GM12801 (cell line): ENCODE data around the gene CAPN7.
A peak's percentile ranks its signal among the peaks of the same experiment; 100 is the strongest.

Source experiments
- TF ChIP-seq, protein P1 (sequence below): IDR thresholded peaks from one replicate; pipeline ENCODE4 v1.5.1; 2011; ENCODE audit warnings: control low read depth; ENCODE audit not compliant: insufficient read length; ENCODE audit errors: extremely low read depth

Gene CAPN7

DNA sequence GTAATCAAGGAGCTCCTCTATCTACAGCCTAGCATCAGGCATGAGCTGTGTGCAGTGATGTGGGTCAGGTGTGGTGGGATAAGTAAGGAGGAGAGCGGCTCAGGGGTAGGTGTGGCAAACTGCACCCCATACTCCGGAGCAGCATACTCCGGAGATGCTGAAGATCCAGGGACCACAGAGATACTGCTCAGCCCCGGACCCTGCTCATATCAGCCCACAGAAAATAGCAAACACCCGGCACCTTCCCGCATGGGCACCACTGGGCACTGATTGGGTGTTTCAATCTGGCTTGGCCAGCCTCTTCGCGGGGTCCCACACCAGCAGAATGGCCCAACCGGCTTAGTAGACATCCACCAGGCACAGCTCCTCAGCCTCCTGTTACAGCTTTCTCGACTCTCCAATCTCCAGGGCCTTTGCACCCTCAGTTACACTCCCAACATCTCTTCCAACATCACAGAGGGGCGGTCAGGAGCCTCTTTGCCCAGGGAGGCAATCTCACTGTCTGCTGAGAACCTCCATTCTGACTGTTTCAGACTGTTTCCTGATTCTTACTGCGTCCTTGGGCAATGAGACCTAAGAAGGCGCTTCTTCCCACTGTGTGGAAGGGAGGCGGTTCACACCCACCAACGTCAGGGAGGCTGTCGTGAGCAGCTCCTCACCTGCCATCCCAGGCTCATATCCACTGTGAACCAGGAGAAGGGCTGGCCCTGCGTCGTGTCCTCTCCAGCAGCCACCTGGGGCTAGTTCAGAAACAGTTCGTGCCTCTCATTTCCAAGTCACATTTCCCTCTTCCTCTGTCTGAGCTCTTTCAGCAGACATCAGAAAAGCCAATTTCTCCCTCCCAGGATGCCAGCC is 59.8 kb downstream of the CAPN7 start:
- TF ChIP-seq, protein P1, sequence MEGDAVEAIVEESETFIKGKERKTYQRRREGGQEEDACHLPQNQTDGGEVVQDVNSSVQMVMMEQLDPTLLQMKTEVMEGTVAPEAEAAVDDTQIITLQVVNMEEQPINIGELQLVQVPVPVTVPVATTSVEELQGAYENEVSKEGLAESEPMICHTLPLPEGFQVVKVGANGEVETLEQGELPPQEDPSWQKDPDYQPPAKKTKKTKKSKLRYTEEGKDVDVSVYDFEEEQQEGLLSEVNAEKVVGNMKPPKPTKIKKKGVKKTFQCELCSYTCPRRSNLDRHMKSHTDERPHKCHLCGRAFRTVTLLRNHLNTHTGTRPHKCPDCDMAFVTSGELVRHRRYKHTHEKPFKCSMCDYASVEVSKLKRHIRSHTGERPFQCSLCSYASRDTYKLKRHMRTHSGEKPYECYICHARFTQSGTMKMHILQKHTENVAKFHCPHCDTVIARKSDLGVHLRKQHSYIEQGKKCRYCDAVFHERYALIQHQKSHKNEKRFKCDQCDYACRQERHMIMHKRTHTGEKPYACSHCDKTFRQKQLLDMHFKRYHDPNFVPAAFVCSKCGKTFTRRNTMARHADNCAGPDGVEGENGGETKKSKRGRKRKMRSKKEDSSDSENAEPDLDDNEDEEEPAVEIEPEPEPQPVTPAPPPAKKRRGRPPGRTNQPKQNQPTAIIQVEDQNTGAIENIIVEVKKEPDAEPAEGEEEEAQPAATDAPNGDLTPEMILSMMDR, result no peak

DNA sequence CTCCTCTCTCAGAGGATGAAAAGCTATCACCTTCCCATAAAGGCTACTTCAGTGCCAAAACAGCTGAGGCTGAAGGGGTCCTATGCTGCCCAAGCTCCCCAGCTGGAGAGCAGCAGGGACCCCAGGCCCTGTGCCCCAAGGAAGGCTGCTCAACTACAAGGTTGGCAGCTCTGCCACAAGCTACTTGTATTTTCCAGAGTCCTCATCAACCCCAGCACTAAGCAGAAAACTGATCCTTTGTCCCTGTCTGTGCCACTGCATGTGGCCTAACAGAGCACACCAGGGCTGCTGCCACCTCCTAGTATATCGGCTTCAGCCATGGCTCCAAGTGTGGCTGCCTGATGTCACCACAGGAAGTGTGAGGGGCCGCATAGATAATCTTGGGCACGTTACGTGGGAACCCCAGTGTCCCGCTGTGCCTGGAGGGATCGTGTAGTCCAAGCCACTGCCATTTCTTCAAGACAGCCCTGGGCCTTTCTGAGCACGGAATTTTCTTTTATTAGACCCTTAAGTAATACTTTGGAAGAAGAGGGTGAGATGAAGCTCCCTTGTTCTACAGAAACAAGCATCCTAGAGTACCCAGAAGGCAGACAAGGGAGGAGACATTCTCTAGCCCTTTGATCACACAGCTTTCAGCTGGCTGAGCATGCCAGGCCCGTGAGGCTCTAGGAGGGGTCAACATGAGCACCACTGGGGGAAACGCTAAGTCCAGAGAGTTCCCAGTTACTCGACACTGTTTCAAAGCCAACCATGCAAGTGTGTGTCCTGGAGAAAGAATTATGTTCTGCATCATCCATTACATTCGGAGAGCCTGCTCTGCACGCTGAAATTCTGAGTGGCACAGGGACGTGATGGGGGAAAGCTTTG is 60.7 kb downstream of the CAPN7 start:
- TF ChIP-seq, protein P1, result no peak

DNA sequence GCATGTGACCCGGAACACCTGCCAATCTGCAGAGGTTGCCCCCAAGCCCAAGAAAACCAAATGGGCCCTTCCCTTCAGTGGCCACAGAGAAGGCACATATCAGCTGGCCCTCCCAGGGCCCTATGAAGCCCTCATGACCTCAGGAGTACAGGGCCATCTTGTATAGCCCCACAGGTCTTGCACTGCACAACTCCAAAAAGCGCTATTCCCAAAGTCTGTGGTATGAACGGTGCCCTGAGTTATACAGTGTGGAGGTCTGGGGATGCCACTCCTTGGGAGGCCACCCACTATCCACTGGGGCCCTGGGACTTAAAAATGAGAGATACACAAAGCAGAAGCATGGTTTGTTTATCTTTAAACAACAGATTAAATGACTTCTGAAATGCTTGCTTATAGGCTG is 61.5 kb downstream of the CAPN7 start:
- TF ChIP-seq, protein P1, result no peak

DNA sequence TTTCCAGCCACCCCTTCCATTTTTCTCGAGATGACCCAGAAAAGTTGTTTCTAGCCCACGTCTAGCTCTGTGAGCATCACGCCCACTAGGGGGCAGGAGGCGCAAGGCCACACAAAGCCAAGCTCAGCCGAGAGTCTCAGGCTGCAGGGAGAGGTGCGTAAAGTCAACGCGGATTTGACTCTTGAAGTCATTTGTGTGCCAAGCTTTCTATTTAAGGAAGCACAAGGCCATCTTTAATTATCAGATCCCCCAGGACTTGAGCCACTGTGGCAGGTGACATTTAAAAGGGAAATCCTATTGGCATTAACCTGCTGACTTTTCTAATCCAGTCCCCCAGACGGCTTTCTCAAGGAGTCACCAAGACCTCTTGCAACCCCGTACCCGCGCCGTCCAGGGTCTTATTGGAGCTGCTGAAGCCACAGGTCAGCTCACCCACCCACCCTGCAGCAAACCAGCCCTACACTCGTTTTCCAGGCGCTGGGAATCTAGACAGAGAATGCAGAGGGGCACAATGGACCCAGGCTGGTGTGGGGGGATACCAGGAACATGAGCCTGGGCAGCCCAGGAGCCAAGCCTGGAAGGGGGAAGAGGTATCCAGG is 62.1 kb downstream of the CAPN7 start:
- TF ChIP-seq, protein P1, result peak; percentile 61

DNA sequence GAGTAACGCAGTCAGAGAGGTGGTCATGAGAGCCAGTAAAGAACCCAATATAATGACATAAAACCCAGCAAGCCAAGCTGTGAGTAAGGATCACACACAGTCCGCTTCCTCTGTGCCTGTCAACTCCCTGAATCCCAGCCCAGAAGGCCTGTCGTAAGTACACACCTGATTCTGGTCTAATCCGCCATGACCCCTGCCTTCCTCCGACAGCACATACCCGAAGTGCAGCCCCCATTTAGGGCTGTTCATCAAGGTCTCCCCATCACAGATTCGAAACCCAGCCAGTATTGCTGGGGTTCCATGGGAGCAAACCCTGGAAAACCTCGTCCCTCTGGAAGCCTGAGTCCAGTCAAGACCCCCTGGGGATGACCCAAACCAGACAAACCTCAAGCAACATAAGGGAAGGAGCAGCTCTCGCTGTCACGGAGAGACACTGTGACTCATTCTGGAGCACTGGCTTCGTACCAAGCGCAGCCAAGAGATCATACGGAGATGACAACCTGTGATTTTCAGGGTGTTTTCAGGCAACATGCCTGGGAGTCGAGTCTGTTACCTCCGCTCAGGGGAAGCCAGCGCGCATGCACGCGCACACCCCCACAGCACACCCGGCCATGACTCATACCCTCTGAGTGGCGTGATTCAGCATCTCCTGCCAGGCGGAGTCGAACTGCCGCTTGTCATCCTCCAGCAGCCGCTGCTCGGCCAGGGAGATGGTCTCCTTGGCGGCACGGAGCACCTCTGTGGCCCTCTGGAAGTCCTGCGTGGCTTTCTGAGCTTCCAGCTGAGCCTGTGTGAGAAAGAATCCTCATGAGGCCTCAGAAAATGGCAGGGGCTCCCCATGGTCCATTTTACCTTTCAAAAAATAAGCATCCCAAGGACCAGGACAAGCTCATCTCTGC is 63.3 kb downstream of the CAPN7 start:
- TF ChIP-seq, protein P1, result no peak

DNA sequence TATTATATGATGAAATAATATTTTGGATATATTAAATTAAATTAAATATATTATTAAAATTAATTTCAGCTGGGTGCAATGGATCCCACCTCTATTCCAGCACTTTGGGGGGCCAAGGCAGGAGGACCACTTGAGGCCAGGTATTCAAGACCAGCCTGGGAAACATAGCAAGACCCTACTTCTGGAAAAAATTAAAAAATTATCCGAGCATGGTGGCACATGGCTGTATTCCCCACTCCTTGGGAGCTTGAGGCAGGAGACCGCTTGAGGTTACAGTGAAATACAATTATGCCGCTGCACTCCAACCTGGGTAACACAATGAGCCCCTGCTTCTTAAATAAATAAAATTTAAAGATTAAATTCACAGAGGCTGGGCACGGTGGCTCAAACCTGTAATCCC is 65.0 kb downstream of the CAPN7 start:
- TF ChIP-seq, protein P1, result no peak
